ENCODE results near the gene S100A1. TPM values are rescaled to one million over a fixed set of nuclear protein-coding genes. Genes with fewer than 3 reads are reported as not detected.

S100A1 gene
- total and polyA plus RNA-seq, 10 of the 15 experiments (the other 5 are each of a cell fraction or from before 2014, with no cell fraction given) = 0.13 to 0.29 TPM; not detected in 8

GRCh38 chr1:153659656-153660055 lies 31.4 kb downstream of the S100A1 start (continued):
- TF ChIP-seq PRDM15 (CRISPR knock-in tag; IDR thresholded peaks at IDR 0.05) (no peak), NFXL1 (IDR thresholded peaks at IDR 0.05; ENCODE audit: borderline replicate concordance) (no peak), NBN (IDR thresholded peaks at IDR 0.05) (no peak)

DNA sequence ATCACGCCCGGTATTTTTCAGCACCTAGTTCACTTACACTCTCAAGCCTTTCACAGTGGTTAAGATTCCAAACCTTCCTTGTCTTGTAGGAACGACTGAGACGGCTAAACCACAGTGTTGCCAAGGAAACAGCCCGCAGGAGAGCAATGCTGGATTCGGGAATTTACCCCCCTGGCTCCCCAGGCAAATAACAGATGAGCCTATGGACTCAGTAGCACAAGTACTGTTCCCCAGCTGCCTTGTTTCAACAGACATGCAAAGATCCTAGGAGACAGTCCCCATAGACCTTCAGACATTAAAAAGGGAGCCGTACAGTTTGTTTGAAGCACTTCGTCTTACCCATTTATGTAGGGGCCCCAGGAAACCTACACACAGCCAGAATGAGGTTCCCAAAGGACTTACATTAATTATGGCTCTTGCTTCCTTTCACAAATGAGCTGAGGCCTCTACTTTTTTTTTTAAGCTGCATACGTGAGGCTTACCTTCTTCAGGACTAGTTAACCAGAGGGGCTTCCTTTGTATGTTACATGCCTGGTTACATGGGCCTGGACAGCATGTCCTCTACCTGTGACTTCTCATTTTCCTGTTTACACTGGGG lies 33.0 kb downstream of the S100A1 start:
- FAIRE-seq (no peak), ATAC-seq (no peak), DNase-seq (ENCODE audit: low read depth, low spot score) (no peak)
- ChIA-PET SMC1A (ENCODE audit: uncharacterized antibody, unreplicated experiment) (interaction anchor here (0.5 to 4.5 kb wide), 3 partner anchors 69 to 316 kb away, joined by 3 to 24 read pairs (median 4); partner anchors contain the start of gene JTB), RAD21 (ENCODE audit: unreplicated experiment) (no interaction called here), POLR2A (interaction anchor here (0.8 kb wide), 1 partner anchor 14 kb away, joined by 3 read pairs; no protein-coding TSS in a partner anchor), CTCF (no interaction called here)
- in situ Hi-C loops (cut with MboI) (no loop called here), intact Hi-C loops (cut with micrococcal nuclease; ENCODE audit: unreplicated experiment) (no loop called here)
- no peak overlapping the region for H3K4me2 ChIP-seq (ENCODE audit: control insufficient read depth, insufficient read depth)
- no peaks in the 10 kb centered on the region for H3K9me3 ChIP-seq (replicated peaks; ENCODE audit: control insufficient read depth, insufficient read depth, low read length)
- no peak overlapping the region for H3K9ac ChIP-seq (ENCODE audit: control insufficient read depth, insufficient read depth, low read length)
- peaks cover 13% of the 10 kb centered on the region for H3K79me2 ChIP-seq (ENCODE audit: control insufficient read depth, insufficient read depth, low read length)
- H3K4me1 ChIP-seq (ENCODE audit: control insufficient read depth, insufficient read depth, low read length) = peaks cover 6% of the 10 kb centered on the region; the same call in 1 of the 2 replicates
- no peak overlapping the region for H3K4me3 ChIP-seq
- no peaks in the 10 kb centered on the region for H3K27me3 ChIP-seq (replicated peaks in 1 of 2; ENCODE audit: control insufficient read depth in 2 of 2, insufficient read depth in 2 of 2, low read length in 1 of 2)
- TSS peak; percentile 49 for BruUV-seq (replicated peaks)
- no peak overlapping the region for H3K27ac ChIP-seq (ENCODE audit: control insufficient read depth, insufficient read depth)
- H2AFZ ChIP-seq (ENCODE audit: control insufficient read depth, low read depth, low read length) = no peak overlapping the region
- 72% methylated on average over 9 of the region's 9 CpGs for WGBS (ENCODE audit: insufficient coverage, insufficient replicate concordance, low lambda C conversion rate, missing lambda C conversion rate)
- no peaks in the 10 kb centered on the region for H4K20me1 ChIP-seq (ENCODE audit: control insufficient read depth, insufficient read depth)
- peaks cover 15 to 41% of the 10 kb centered on the region in 2 experiments for H3K36me3 ChIP-seq (ENCODE audit: control insufficient read depth in 2 of 2, insufficient read depth in 2 of 2, low read length in 1 of 2)
- TF ChIP-seq DPF2 (IDR thresholded peaks at IDR 0.05) = no peak
- no peak for TF ChIP-seq USF2 (IDR thresholded peaks at IDR 0.05; ENCODE audit: borderline replicate concordance, low read depth, low read length)
- no peak for TF ChIP-seq FOS (IDR thresholded peaks at IDR 0.05; ENCODE audit: borderline replicate concordance, extremely low read depth, insufficient read length)
- TF ChIP-seq PML (IDR thresholded peaks at IDR 0.05; ENCODE audit: low read length) = peak; percentile 48; the same call in 1 of the 2 replicates
- TF ChIP-seq CEBPB (IDR thresholded peaks at IDR 0.05; ENCODE audit: borderline replicate concordance in 1 of 2, low read depth in 2 of 2, low read length in 2 of 2) = no peak
- TF ChIP-seq HDGF (IDR thresholded peaks at IDR 0.05) = no peak
- TF ChIP-seq EED (IDR thresholded peaks at IDR 0.05; ENCODE audit: low read depth) = no peak
- peak; percentile 83; the same call in 1 of the 2 replicates for TF ChIP-seq POLR2AphosphoS5 (IDR thresholded peaks at IDR 0.05; ENCODE audit: low read length)
- 0 out of 2 replicates have a peak, but pooled peaks have one; percentile 22 for TF ChIP-seq NFIC (IDR thresholded peaks at IDR 0.05; ENCODE audit: low read depth, low read length)
- TF ChIP-seq, protein P1, sequence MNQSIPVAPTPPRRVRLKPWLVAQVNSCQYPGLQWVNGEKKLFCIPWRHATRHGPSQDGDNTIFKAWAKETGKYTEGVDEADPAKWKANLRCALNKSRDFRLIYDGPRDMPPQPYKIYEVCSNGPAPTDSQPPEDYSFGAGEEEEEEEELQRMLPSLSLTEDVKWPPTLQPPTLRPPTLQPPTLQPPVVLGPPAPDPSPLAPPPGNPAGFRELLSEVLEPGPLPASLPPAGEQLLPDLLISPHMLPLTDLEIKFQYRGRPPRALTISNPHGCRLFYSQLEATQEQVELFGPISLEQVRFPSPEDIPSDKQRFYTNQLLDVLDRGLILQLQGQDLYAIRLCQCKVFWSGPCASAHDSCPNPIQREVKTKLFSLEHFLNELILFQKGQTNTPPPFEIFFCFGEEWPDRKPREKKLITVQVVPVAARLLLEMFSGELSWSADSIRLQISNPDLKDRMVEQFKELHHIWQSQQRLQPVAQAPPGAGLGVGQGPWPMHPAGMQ (IDR thresholded peaks at IDR 0.05; ENCODE audit: borderline replicate concordance) = no peak
- TF ChIP-seq, protein P2, sequence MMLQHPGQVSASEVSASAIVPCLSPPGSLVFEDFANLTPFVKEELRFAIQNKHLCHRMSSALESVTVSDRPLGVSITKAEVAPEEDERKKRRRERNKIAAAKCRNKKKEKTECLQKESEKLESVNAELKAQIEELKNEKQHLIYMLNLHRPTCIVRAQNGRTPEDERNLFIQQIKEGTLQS (IDR thresholded peaks at IDR 0.05; ENCODE audit: borderline replicate concordance, extremely low read depth, low read depth, low read length) = no peak
- no peak for TF ChIP-seq PAX5 (IDR thresholded peaks at IDR 0.05; ENCODE audit: borderline replicate concordance, low read depth, low read length)
- peak; percentile 44; the same call in 1 of the 2 replicates for TF ChIP-seq MTA3 (IDR thresholded peaks at IDR 0.05; ENCODE audit: borderline replicate concordance, low read length)
